ENCODE results near the gene F7. TPM values are rescaled to one million over a fixed set of nuclear protein-coding genes. Genes with fewer than 3 reads are reported as not detected.

Gene F7
- total and polyA plus RNA-seq, 2 donors (not counting 1 experiment from before 2014, with no cell fraction given): not detected

DNA sequence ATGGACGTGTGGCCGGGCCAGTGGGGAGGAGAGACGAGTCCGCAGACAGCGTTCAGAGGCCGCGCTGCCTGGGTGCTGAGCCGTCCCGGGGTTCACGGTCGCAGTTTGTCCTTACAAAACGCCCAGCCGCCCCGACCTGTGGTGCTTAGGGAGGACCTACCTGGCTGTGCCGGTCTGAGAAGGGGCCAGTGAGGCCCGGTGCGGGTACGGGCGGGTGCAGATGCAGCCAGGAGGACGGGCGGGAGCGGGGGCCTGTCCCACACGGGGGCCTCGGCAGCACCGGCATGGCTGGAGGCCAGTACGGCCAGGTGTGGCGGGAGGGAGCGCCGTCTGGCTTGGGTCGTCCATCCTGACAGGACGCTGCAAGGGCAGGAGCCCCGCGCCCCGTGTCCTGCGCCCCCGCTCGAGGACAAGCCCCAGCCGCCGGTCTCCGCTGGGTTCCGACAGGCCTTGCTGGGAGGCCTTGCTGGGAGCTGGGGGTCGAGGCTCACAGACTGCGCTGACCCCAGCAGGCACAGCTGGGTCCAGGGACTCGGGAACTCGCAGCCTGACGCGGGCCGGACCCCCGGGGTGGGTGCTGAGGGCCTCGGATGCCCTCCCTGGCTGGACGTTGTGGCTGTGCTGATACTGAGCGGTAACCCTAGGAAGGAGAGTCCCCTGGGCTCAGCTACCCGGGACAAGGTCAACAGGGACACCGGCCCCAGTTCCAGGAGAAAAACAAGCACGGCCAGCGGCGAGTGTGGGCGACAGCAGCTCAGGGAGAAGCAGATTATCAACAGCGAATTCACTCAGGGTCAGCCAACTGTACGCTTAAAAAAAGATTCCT is 47.6 kb downstream of the F7 start:
- CTCF ChIA-PET: no interaction called here
- peak overlapping the region in 1 of 2 donors; percentile 48 for H3K27ac ChIP-seq (ENCODE audit: low read length in 2 of 2)
- H2AFZ ChIP-seq (ENCODE audit: insufficient read depth, low read depth, low read length, poor library complexity, severe bottlenecking): peak overlapping the region; percentile 90
- Mint-ChIP-seq H3K4me1 (peaks cover 19% of the 10 kb centered on the region), H3K4me3 (peak overlapping the region; percentile 81), H3K9me3 (ENCODE audit: insufficient read depth) (peaks cover 3% of the 10 kb centered on the region), H3K27me3 (peaks cover 11% of the 10 kb centered on the region), H3K27ac (peak overlapping the region; percentile 71)
- H3K36me3 ChIP-seq (replicated peaks in 1 of 2; ENCODE audit: control extremely low read depth in 1 of 2, control insufficient read depth in 1 of 2, extremely low read depth in 1 of 2, insufficient read depth in 2 of 2, low read length in 1 of 2): no peaks in the 10 kb centered on the region
- DNase-seq (peak; percentile 52), ATAC-seq (ENCODE audit: low read depth) (peak; percentile 13)
- H3K9ac ChIP-seq (ENCODE audit: low read length): peak overlapping the region; percentile 65
- no peaks in the 10 kb centered on the region for H4K20me1 ChIP-seq (ENCODE audit: control insufficient read depth, insufficient read depth, low read length, poor library complexity, severe bottlenecking)
- H3K4me3 ChIP-seq (ENCODE audit: control extremely low read depth in 1 of 5, extremely low read depth in 1 of 5, insufficient read depth in 1 of 5, low read depth in 2 of 5, low read length in 4 of 5): peak overlapping the region; percentile 40 to 77 (median 52)
- H3K4me1 ChIP-seq (ENCODE audit: control insufficient read depth in 2 of 2, insufficient read depth in 2 of 2, low read length in 2 of 2): peaks cover 22 to 25% of the 10 kb centered on the region in 2 donors
- TF ChIP-seq CTCF (IDR thresholded peaks at IDR 0.05) (no peak), EZH2 (IDR thresholded peaks at IDR 0.05; ENCODE audit: borderline replicate concordance, insufficient read depth, low read depth, low read length, poor library complexity, severe bottlenecking) (peak; percentile 40)
- peak overlapping the region; percentile 90 for H3K4me2 ChIP-seq (replicated peaks; ENCODE audit: low read depth, low read length, poor library complexity, severe bottlenecking)
- peaks cover 0 to 13% (median 0%) of the 10 kb centered on the region in 3 donors for H3K9me3 ChIP-seq (ENCODE audit: control extremely low read depth in 1 of 3, control insufficient read depth in 2 of 3, insufficient read depth in 1 of 3, low read length in 2 of 3)
- intact Hi-C loops (cut with micrococcal nuclease): loop anchor here (2.0 to 5.0 kb wide), 3 partner anchors 144 to 338 kb away; partner anchors contain the start of genes DCUN1D2 and LAMP1
- H3K27me3 ChIP-seq (replicated peaks in 1 of 4; ENCODE audit: control extremely low read depth in 1 of 4, control insufficient read depth in 3 of 4, insufficient read depth in 4 of 4, low read length in 3 of 4): peaks cover 0 to 40% (median 11%) of the 10 kb centered on the region in 4 experiments
- POLR2A ChIA-PET: no interaction called here
- H3K79me2 ChIP-seq (ENCODE audit: control insufficient read depth, insufficient read depth, low read length): no peaks in the 10 kb centered on the region
- WGBS (ENCODE audit: insufficient coverage): 13% methylated on average over 58 of the region's 60 CpGs

Measured in B cell (primary cell).